WI38 (cell line): Measurements from ENCODE around the gene SHISA2.

Source experiments
- H3K4me3 ChIP-seq: 2 replicates; pipeline ENCODE4 v1.5.1; 2011; ENCODE audit warnings: low read depth, mild to moderate bottlenecking, control low read depth, low read length
- TF ChIP-seq, protein P1 (sequence below): IDR thresholded peaks from 2 replicates; pipeline ENCODE4 v1.5.1; 2012; ENCODE audit warnings: low read depth, mild to moderate bottlenecking, control low read depth, low read length

The SHISA2 gene

DNA sequence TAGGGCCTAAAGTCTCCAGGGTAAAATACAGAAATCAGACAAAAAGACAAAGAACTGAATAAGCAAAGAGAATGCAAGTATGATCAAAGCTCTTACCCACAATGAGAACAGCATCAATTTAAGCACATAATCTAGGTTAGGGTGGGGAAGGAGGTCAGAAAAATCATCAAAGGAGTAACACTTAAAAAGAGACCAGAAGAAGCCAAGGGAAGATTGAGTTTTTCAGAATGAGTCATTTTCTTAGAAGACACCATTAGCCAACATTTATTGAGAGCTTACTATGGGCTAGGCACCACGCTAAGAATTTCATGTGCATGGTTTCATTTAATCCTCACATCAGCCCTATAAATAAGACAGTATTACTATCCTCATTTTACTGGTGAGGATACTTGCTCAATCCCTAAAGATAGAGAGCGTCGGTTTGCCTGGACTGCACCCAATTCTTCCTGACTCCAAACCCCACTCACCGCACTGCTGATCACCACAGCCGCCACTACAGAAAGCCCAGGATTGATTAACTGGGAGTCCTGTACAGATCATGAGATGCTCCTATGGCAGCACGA is 1.7 kb upstream of the SHISA2 start:
- H3K4me3 ChIP-seq, result no peak overlapping the region
- TF ChIP-seq, protein P1, sequence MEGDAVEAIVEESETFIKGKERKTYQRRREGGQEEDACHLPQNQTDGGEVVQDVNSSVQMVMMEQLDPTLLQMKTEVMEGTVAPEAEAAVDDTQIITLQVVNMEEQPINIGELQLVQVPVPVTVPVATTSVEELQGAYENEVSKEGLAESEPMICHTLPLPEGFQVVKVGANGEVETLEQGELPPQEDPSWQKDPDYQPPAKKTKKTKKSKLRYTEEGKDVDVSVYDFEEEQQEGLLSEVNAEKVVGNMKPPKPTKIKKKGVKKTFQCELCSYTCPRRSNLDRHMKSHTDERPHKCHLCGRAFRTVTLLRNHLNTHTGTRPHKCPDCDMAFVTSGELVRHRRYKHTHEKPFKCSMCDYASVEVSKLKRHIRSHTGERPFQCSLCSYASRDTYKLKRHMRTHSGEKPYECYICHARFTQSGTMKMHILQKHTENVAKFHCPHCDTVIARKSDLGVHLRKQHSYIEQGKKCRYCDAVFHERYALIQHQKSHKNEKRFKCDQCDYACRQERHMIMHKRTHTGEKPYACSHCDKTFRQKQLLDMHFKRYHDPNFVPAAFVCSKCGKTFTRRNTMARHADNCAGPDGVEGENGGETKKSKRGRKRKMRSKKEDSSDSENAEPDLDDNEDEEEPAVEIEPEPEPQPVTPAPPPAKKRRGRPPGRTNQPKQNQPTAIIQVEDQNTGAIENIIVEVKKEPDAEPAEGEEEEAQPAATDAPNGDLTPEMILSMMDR, result no peak

DNA sequence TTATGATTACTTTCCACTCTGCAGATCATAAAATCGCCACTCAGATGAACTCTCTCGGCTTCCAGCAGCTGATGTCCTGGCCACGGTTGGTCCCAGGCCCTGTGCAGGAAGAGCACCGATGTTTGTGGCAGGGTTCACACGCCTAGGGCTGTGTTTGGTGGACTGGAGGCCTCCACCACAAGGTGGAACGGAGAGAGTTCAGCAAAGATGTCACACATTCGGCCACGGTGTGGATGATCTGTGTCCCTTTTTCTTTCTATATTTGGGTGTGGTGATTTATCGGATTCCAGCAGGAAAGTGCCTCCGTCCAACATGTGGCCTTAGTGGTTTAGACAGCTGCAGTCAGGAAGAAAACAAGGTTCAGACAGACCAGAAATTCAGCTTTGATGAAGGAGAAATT is 521 bp upstream of the SHISA2 start:
- TF ChIP-seq, protein P1, result no peak
- H3K4me3 ChIP-seq, result no peak overlapping the region

DNA sequence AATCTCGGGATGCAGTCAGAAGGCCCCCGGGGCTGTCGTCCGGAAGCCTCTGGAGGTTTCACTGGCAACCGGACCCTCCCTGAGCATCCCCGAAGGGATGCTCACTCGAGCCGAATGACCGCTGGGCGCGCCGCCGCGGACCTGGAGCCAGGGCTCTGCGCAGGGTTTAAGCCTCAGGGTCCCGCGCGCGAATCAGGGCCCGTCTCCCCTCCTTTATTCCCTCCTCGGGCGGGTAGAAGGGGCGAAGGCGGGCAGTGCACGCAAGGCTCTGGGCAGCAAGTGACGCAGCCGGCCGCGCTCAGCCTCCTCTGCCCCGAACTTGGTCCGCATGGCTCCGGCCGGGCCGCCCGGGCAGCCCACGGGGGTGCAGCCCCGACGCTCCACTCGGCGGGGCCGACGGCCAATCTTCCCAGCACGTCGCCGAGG is 572 bp downstream of the SHISA2 start:
- no peak overlapping the region for H3K4me3 ChIP-seq

DNA sequence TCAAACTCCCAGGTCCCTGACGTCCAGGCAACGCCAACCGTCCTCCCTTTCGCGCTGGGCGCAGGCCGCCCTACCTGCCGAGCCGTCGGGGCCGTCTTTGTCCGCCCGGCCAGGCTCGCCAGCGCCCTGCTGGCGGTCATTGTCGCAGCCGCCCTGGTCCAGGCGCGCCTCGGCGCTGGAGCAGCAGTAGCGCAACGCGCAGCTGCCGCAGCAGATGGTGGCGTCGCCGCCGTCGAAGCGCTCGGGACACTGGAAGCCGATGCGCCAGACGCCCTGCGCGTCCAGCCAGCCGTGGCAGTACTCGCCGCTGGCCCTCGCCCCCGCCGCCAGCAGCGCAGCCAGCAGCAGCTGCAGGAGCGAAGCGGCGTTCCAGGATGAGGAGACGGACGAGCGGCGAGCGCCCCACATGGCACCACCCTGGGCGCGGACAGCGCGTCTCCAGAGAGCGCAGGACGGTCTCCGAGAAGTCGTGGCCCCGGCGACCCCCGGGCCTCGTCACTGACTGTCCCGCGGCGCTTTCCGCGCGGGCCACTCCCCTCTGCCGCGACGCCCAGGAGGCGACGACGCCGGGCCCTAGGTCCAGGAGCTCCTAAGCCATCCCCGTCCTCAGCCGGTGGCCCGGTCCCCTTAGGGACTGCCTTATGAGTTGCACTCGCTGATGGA is 1.1 kb downstream of the SHISA2 start:
- no peak overlapping the region for H3K4me3 ChIP-seq

More for the DNA sequence above, 572 bp downstream of the SHISA2 start:
- TF ChIP-seq, protein P1, result no peak

DNA sequence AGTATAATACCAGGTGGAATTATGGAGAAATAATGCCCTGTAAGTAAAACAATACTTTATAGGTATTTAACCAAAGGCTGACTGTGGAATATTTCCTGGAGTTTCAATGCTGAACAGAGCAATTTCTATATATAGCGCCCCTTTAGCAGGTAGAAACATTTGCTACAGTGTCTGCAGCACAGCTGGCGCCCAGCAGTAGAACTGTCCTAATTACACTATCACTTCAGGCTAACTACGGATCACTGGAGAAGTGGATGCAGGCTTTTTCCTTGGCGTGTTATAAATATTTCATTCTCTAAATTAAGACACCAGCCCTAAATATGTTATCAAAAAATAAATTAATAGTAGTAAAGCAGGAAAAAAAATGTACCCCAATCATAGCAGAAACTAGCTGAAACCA is 3.1 kb downstream of the SHISA2 start:
- no peak overlapping the region for H3K4me3 ChIP-seq
- TF ChIP-seq, protein P1, result no peak

More for the DNA sequence above, 1.1 kb downstream of the SHISA2 start:
- TF ChIP-seq, protein P1, result no peak

DNA sequence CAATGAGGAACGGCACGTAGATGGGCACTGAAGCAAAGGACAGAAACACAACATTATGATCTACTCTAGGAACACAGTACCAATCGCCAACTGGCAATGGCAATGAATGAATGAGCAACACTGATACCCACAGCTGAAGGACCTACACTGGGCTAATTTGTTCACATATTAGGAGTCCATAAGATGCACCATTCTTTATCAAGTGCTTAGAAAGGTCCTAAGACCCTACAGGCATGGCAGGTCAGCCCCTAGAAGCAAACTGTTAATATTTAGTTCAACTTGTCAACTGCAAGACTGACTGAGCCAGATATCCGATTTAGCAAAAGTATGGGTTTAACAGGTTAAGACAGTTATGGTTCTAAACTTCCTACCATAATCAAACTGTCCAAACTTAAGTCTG is 4.8 kb downstream of the SHISA2 start:
- no peak overlapping the region for H3K4me3 ChIP-seq
- TF ChIP-seq, protein P1, result no peak

DNA sequence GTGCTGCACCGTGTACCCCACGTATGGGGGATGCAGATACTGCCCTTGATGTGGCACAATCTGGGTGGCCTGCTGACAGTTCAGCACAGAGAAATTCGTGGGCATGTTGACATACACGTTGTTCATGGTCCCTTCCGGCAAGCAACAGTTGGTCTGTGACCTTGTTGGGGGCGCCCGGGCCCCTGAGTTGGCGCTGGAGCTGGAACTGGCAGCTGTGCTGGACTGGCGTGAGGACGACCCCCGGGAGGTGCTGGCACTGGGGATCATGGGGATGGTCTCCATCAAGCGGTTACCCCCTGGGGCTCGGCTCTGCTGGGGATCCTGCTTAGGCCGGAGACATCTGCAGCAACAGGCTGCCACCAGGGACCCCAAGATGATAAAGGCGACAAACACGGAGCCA is 5.2 kb downstream of the SHISA2 start:
- no peak overlapping the region for H3K4me3 ChIP-seq
- TF ChIP-seq, protein P1, result no peak
